Transverse colon (tissue), 3 donors: ENCODE results near the gene ARID3B.

Source experiments
- EP300 ChIP-seq: sonication (generic); formaldehyde crosslinking; IDR thresholded peaks from one replicate; pipeline ENCODE4 v1.6.1; 2017; ENCODE audit warnings: antibody characterized with exemption, low read depth
- POLR2A ChIP-seq: fragments of 450-650 bp; IDR thresholded peaks from one replicate; pipeline ENCODE4 v1.6.1; 2016; ENCODE audit warnings: antibody characterized with exemption, mild to moderate bottlenecking, moderate library complexity
- TF ChIP-seq, protein P1 (sequence below), 5 experiments: fragments of 200-600 bp in 3 of 5; fragments of 450-650 bp in 2 of 5; sonication (generic) in 3 of 5; IDR thresholded peaks; 1 replicate in 2 of 5; 2 replicates in 3 of 5; pipeline ENCODE4 v1.5.1; 2016 to 2017; ENCODE audit warnings: antibody characterized with exemption in 5 of 5, inconsistent platforms in 3 of 5, mild to moderate bottlenecking in 2 of 5, moderate library complexity in 1 of 5

GRCh38 chr15:74535388-74536084, 5.5 kb upstream of the ARID3B start:
- TF ChIP-seq, protein P1, sequence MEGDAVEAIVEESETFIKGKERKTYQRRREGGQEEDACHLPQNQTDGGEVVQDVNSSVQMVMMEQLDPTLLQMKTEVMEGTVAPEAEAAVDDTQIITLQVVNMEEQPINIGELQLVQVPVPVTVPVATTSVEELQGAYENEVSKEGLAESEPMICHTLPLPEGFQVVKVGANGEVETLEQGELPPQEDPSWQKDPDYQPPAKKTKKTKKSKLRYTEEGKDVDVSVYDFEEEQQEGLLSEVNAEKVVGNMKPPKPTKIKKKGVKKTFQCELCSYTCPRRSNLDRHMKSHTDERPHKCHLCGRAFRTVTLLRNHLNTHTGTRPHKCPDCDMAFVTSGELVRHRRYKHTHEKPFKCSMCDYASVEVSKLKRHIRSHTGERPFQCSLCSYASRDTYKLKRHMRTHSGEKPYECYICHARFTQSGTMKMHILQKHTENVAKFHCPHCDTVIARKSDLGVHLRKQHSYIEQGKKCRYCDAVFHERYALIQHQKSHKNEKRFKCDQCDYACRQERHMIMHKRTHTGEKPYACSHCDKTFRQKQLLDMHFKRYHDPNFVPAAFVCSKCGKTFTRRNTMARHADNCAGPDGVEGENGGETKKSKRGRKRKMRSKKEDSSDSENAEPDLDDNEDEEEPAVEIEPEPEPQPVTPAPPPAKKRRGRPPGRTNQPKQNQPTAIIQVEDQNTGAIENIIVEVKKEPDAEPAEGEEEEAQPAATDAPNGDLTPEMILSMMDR (IDR thresholded peaks at IDR 0.05): no peak
- TF ChIP-seq POLR2A (no peak), EP300 (no peak)
